ENCODE measurements around the gene RBM23.
A peak's percentile ranks its signal among the peaks of the same experiment; 100 is the strongest.
"Not testable (repeated sequence)": the region's sequence is repeated elsewhere in the genome, so short reads cannot be mapped to it uniquely, and the experiment has no call there.

The RBM23 gene

GRCh38 chr14:22865424-22866405 lies 53.2 kb downstream of the RBM23 start:
- DNase-seq (ENCODE audit: low read depth in 3 of 3), result no peak

GRCh38 chr14:22864979-22865378 lies 54.0 kb downstream of the RBM23 start:
- DNase-seq (ENCODE audit: low read depth in 3 of 3), result no peak

GRCh38 chr14:22861651-22862050 lies 57.3 kb downstream of the RBM23 start:
- DNase-seq (ENCODE audit: low read depth in 3 of 3), result no peak

GRCh38 chr14:22860377-22860776 lies 58.6 kb downstream of the RBM23 start:
- not testable (repeated sequence) for DNase-seq (ENCODE audit: low read depth in 3 of 3)

GRCh38 chr14:22856428-22856827 lies 62.5 kb downstream of the RBM23 start:
- DNase-seq (ENCODE audit: low read depth in 3 of 3), result no peak

GRCh38 chr14:22854963-22855724 lies 63.8 kb downstream of the RBM23 start:
- no peak for DNase-seq (ENCODE audit: low read depth in 3 of 3)

- DNase-seq (ENCODE audit: low read depth in 3 of 3), result not testable (repeated sequence)
Measured at GRCh38 chr14:22854296-22854695, 64.7 kb downstream of the RBM23 start.

GRCh38 chr14:22852940-22853767 lies 65.8 kb downstream of the RBM23 start:
- peak; percentile 86 to 93 (median 87) for DNase-seq (ENCODE audit: low read depth in 3 of 3)

GRCh38 chr14:22852599-22852939 lies 66.4 kb downstream of the RBM23 start:
- DNase-seq (ENCODE audit: low read depth in 3 of 3), result no peak

- not testable (repeated sequence) for DNase-seq (ENCODE audit: low read depth in 3 of 3)
Measured at GRCh38 chr14:22852178-22852577, 66.8 kb downstream of the RBM23 start.

GRCh38 chr14:22850944-22851764 lies 67.8 kb downstream of the RBM23 start:
- DNase-seq (ENCODE audit: low read depth in 3 of 3), result no peak

GRCh38 chr14:22849212-22849819 lies 69.6 kb downstream of the RBM23 start:
- DNase-seq (ENCODE audit: low read depth in 3 of 3), result no peak

GRCh38 chr14:22848351-22849164 lies 70.4 kb downstream of the RBM23 start:
- no peak for DNase-seq (ENCODE audit: low read depth in 3 of 3)

GRCh38 chr14:22847661-22848341 lies 71.1 kb downstream of the RBM23 start:
- DNase-seq (ENCODE audit: low read depth in 3 of 3), result no peak

- no peak for DNase-seq (ENCODE audit: low read depth in 3 of 3)
Measured at GRCh38 chr14:22846811-22847307, 72.1 kb downstream of the RBM23 start.

- DNase-seq (ENCODE audit: low read depth in 3 of 3), result no peak
Measured at GRCh38 chr14:22845821-22846625, 72.9 kb downstream of the RBM23 start.

- DNase-seq (ENCODE audit: low read depth in 3 of 3), result no peak
Measured at GRCh38 chr14:22845103-22845394, 73.9 kb downstream of the RBM23 start.

All from stimulated activated CD4-positive, alpha-beta T cell treated with anti-CD3 and anti-CD28 coated beads, TNF-alpha, amount 100 ng/mL, for 48 hours (primary cell).